ENCODE results near the gene OR5V1.
"Not testable (repeated sequence)": the region's sequence is repeated elsewhere in the genome, so short reads cannot be mapped to it uniquely, and the experiment has no call there.

Gene OR5V1

DNA sequence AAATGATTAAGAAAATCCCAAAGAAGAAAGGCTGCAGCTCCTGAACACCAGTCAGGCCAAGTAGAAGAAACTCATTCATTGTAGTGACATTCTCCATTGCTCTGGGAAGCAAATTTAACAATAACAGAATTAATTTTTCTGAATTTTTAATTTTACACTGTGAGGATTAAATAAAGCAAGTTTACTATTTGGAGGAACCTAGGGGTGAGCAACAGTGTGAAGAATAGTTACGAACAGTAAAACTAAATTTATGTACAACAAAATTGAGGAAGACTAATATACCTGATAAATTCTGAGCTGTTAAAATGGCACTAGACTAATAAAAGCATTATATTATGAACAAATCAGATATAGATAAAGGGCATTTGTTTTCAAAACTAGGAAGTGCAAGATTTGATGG lies 6.5 kb upstream of the OR5V1 start, which contains the start of gene OR12D3:
OR12D3 (minus strand) TSS at position 101 of the 400 bp plus-strand sequence; CDS start at position 97, 4 bp downstream.
- no peak for DNase-seq (ENCODE audit: low read depth)
- TF ChIP-seq, protein P1, sequence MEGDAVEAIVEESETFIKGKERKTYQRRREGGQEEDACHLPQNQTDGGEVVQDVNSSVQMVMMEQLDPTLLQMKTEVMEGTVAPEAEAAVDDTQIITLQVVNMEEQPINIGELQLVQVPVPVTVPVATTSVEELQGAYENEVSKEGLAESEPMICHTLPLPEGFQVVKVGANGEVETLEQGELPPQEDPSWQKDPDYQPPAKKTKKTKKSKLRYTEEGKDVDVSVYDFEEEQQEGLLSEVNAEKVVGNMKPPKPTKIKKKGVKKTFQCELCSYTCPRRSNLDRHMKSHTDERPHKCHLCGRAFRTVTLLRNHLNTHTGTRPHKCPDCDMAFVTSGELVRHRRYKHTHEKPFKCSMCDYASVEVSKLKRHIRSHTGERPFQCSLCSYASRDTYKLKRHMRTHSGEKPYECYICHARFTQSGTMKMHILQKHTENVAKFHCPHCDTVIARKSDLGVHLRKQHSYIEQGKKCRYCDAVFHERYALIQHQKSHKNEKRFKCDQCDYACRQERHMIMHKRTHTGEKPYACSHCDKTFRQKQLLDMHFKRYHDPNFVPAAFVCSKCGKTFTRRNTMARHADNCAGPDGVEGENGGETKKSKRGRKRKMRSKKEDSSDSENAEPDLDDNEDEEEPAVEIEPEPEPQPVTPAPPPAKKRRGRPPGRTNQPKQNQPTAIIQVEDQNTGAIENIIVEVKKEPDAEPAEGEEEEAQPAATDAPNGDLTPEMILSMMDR (IDR thresholded peaks at IDR 0.05; ENCODE audit: control insufficient read depth, insufficient read depth, low read depth, low read length, missing control alignments) = no peak
- no peak within 1 kb of the TSS for H3K4me3 ChIP-seq (ENCODE audit: control insufficient read depth, low read depth, low read length)

DNA sequence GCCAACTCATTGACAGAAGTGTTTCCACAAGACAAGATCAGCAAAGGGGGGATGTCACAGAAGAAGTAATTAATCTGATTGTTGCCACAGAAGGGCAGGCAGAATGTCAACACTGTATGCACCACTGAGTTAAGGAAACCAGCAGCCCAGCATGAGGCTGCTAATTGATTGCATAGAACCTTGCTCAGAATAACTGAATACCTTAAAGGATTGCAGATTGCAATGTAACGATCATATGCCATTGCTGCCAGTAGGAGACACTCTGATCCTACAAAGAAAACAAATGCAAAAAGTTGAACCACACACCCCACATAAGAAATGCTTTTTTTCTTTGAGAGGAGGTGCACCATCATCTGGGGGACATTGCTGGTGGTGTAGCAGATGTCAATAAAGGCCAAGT lies 13.1 kb downstream of the OR5V1 start:
- TF ChIP-seq, protein P1 (IDR thresholded peaks at IDR 0.05; ENCODE audit: control insufficient read depth, insufficient read depth, low read depth, low read length, missing control alignments) = no peak
- no peak overlapping the region for H3K4me3 ChIP-seq (ENCODE audit: control insufficient read depth, low read depth, low read length)
- DNase-seq (ENCODE audit: low read depth) = no peak

DNA sequence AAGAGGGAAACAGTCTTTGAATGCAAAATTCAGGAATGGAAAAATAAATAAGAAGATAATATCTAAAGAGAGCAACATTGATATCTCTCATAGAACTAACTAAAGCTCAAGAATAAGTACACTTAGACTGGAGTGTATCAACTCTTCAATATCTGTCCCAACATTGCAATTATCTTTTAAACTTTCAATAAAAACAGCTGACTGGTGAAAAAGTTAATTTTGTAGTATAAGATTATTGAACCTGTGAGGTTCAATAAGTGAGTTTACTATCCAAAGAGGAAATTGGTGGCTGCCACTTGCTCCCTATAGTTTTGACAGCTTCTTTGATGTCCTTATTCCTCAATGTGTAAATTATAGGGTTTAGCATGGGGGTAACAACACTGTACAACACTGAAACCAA lies 13.7 kb downstream of the OR5V1 start:
- TF ChIP-seq, protein P1 (IDR thresholded peaks at IDR 0.05; ENCODE audit: control insufficient read depth, insufficient read depth, low read depth, low read length, missing control alignments) = no peak
- no peak overlapping the region for H3K4me3 ChIP-seq (ENCODE audit: control insufficient read depth, low read depth, low read length)
- no peak for DNase-seq (ENCODE audit: low read depth)

DNA sequence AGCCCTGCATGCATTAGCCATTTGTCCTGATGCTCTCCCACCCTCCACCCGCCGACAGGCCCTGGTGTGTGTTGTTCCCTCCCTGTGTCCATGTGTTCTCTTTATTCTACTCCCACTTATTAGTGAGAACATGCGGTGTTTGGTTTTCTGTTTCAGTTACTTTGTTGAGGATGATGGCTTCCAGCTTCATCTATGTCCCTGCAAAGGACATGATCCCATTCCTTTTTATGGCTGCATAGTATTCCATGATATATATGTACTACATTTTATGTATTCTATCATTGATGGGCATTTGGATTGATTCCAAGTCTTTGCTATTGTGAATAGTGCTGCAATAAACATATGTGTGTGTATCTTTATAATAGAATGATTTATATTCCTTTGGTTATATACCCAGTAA lies 19.3 kb downstream of the OR5V1 start:
- not testable (repeated sequence) for DNase-seq (ENCODE audit: low read depth); H3K4me3 ChIP-seq (ENCODE audit: control insufficient read depth, low read depth, low read length)

DNA sequence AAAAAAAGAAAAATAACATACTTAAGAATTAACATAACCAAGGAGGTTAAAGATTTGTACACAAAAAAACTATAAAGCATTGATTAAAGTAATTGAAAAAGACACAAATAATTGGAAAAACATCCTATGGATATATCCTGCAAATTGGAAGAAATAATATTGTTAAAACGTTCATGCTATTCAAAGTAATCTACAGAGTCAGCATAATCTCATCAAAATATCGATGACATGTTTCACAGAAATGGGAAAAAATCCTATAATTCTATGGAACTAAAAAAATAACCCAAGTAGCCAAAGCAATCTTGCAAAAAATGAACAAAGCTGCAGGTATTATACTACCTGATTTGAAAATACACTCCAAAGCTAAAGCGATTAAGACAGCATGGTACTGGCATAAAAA lies 23.3 kb downstream of the OR5V1 start:
- no peak for DNase-seq (ENCODE audit: low read depth)
- TF ChIP-seq, protein P1 (IDR thresholded peaks at IDR 0.05; ENCODE audit: control insufficient read depth, insufficient read depth, low read depth, low read length, missing control alignments) = no peak
- no peak overlapping the region for H3K4me3 ChIP-seq (ENCODE audit: control insufficient read depth, low read depth, low read length)

DNA sequence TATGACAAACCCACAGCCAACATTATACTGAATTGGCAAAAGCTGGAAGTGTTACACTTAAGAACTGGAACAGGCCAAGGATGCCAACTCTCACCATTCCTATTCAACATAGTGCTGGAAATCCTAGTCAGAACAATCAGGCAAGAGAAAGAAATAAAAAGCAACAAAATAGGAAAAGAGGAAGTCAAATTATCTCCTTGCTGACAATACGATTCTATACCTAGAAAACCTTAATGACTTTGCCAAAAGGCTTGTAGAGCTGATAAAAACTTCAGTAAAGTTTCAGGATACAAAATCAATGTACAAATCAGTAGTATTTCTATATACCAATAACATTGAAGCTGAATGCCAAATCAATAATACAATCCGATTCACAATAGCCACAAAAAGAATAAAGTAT lies 32.4 kb downstream of the OR5V1 start:
- DNase-seq (ENCODE audit: low read depth) = no peak
- TF ChIP-seq, protein P1 (IDR thresholded peaks at IDR 0.05; ENCODE audit: control insufficient read depth, insufficient read depth, low read depth, low read length, missing control alignments) = no peak
- H3K4me3 ChIP-seq (ENCODE audit: control insufficient read depth, low read depth, low read length) = no peak overlapping the region

DNA sequence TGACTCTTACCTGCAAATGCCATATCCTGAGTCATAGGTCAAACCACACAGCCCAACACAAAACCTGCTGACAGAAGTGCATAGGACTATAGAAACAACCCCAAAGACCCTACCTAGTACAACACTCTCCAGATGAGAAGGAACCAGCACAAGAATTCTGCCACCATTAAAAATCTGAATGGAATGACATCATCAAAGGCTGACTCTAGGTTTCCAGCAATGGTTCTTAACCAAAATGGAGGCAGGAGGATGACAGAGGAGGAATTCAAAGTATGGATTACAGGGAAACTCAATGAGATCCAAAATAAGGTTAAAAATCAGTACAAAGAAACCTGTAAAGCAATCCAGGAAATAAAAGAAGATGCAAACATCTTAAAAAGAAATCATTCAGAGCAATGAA lies 36.0 kb downstream of the OR5V1 start:
- no peak overlapping the region for H3K4me3 ChIP-seq (ENCODE audit: control insufficient read depth, low read depth, low read length)
- TF ChIP-seq, protein P1 (IDR thresholded peaks at IDR 0.05; ENCODE audit: control insufficient read depth, insufficient read depth, low read depth, low read length, missing control alignments) = no peak
- no peak for DNase-seq (ENCODE audit: low read depth)
